ENCODE data around the gene PLCB1.
"Not testable (repeated sequence)": the region's sequence is repeated elsewhere in the genome, so short reads cannot be mapped to it uniquely, and the experiment has no call there.

The PLCB1 gene

GRCh38 chr20:8339349-8339748 lies 207.3 kb downstream of the PLCB1 start:
- H3K27ac Mint-ChIP-seq = no peak overlapping the region
- H3K36me3 Mint-ChIP-seq (ENCODE audit: low read depth) = no peaks in the 10 kb centered on the region
- H3K9me3 Mint-ChIP-seq = no peaks in the 10 kb centered on the region
- no peak overlapping the region for H3K4me3 Mint-ChIP-seq
- no peaks in the 10 kb centered on the region for H3K27me3 Mint-ChIP-seq (ENCODE audit: low read depth)
- no peaks in the 10 kb centered on the region for H3K4me1 Mint-ChIP-seq (ENCODE audit: low read depth)

GRCh38 chr20:8342391-8342790 lies 210.3 kb downstream of the PLCB1 start:
- Mint-ChIP-seq H3K27ac (no peak overlapping the region), H3K4me3 (no peak overlapping the region), H3K9me3 (no peaks in the 10 kb centered on the region), H3K27me3 (ENCODE audit: low read depth) (no peaks in the 10 kb centered on the region), H3K36me3 (ENCODE audit: low read depth) (no peaks in the 10 kb centered on the region), H3K4me1 (ENCODE audit: low read depth) (no peaks in the 10 kb centered on the region)

- no peaks in the 10 kb centered on the region for H3K9me3 Mint-ChIP-seq
- H3K36me3 Mint-ChIP-seq (ENCODE audit: low read depth) = no peaks in the 10 kb centered on the region
- no peak overlapping the region for H3K4me3 Mint-ChIP-seq
- H3K27me3 Mint-ChIP-seq (ENCODE audit: low read depth) = no peaks in the 10 kb centered on the region
- no peak overlapping the region for H3K27ac Mint-ChIP-seq
- no peaks in the 10 kb centered on the region for H3K4me1 Mint-ChIP-seq (ENCODE audit: low read depth)
Observed at GRCh38 chr20:8344106-8344505, 212.0 kb downstream of the PLCB1 start.

- Mint-ChIP-seq H3K27me3 (ENCODE audit: low read depth) (no peaks in the 10 kb centered on the region), H3K9me3 (peaks cover 3% of the 10 kb centered on the region), H3K4me3 (no peak overlapping the region), H3K4me1 (ENCODE audit: low read depth) (no peaks in the 10 kb centered on the region), H3K36me3 (ENCODE audit: low read depth) (no peaks in the 10 kb centered on the region), H3K27ac (no peak overlapping the region)
Observed at GRCh38 chr20:8344631-8345030, 212.6 kb downstream of the PLCB1 start.

GRCh38 chr20:8346700-8347270 lies 214.7 kb downstream of the PLCB1 start:
- Mint-ChIP-seq H3K27me3 (ENCODE audit: low read depth) (no peaks in the 10 kb centered on the region), H3K4me1 (ENCODE audit: low read depth) (no peaks in the 10 kb centered on the region), H3K4me3 (no peak overlapping the region), H3K36me3 (ENCODE audit: low read depth) (no peaks in the 10 kb centered on the region), H3K27ac (no peak overlapping the region), H3K9me3 (peaks cover 5% of the 10 kb centered on the region)

GRCh38 chr20:8350225-8350624 lies 218.2 kb downstream of the PLCB1 start:
- H3K27ac Mint-ChIP-seq; H3K4me3 Mint-ChIP-seq; H3K4me1 Mint-ChIP-seq (ENCODE audit: low read depth): not testable (repeated sequence)

GRCh38 chr20:8352486-8352885 lies 220.4 kb downstream of the PLCB1 start:
- no peak overlapping the region for H3K4me3 Mint-ChIP-seq
- no peaks in the 10 kb centered on the region for H3K27me3 Mint-ChIP-seq (ENCODE audit: low read depth)
- H3K9me3 Mint-ChIP-seq = peaks cover 5% of the 10 kb centered on the region
- H3K36me3 Mint-ChIP-seq (ENCODE audit: low read depth) = no peaks in the 10 kb centered on the region
- no peaks in the 10 kb centered on the region for H3K4me1 Mint-ChIP-seq (ENCODE audit: low read depth)
- H3K27ac Mint-ChIP-seq = no peak overlapping the region

More at GRCh38 chr20:8350225-8350624, 218.2 kb downstream of the PLCB1 start:
- H3K36me3 Mint-ChIP-seq (ENCODE audit: low read depth); H3K27me3 Mint-ChIP-seq (ENCODE audit: low read depth); H3K9me3 Mint-ChIP-seq: not testable (repeated sequence)

- H3K27ac Mint-ChIP-seq = no peak overlapping the region
- no peak overlapping the region for H3K4me3 Mint-ChIP-seq
- H3K4me1 Mint-ChIP-seq (ENCODE audit: low read depth) = no peaks in the 10 kb centered on the region
- peaks cover 5% of the 10 kb centered on the region for H3K9me3 Mint-ChIP-seq
- H3K36me3 Mint-ChIP-seq (ENCODE audit: low read depth) = no peaks in the 10 kb centered on the region
- H3K27me3 Mint-ChIP-seq (ENCODE audit: low read depth) = no peaks in the 10 kb centered on the region
Observed at GRCh38 chr20:8353512-8353911, 221.4 kb downstream of the PLCB1 start.

GRCh38 chr20:8355453-8355852 lies 223.4 kb downstream of the PLCB1 start:
- Mint-ChIP-seq H3K4me1 (ENCODE audit: low read depth) (no peaks in the 10 kb centered on the region), H3K4me3 (no peak overlapping the region), H3K27me3 (ENCODE audit: low read depth) (no peaks in the 10 kb centered on the region), H3K27ac (no peak overlapping the region), H3K9me3 (no peaks in the 10 kb centered on the region), H3K36me3 (ENCODE audit: low read depth) (no peaks in the 10 kb centered on the region)

GRCh38 chr20:8356806-8357205 lies 224.7 kb downstream of the PLCB1 start:
- H3K27ac Mint-ChIP-seq = no peak overlapping the region
- no peaks in the 10 kb centered on the region for H3K36me3 Mint-ChIP-seq (ENCODE audit: low read depth)
- H3K4me3 Mint-ChIP-seq = no peak overlapping the region
- no peaks in the 10 kb centered on the region for H3K27me3 Mint-ChIP-seq (ENCODE audit: low read depth)
- H3K9me3 Mint-ChIP-seq = no peaks in the 10 kb centered on the region
- H3K4me1 Mint-ChIP-seq (ENCODE audit: low read depth) = no peaks in the 10 kb centered on the region

GRCh38 chr20:8357703-8358102 lies 225.6 kb downstream of the PLCB1 start:
- H3K27ac Mint-ChIP-seq = no peak overlapping the region
- no peaks in the 10 kb centered on the region for H3K36me3 Mint-ChIP-seq (ENCODE audit: low read depth)
- no peaks in the 10 kb centered on the region for H3K4me1 Mint-ChIP-seq (ENCODE audit: low read depth)
- H3K9me3 Mint-ChIP-seq = no peaks in the 10 kb centered on the region
- no peaks in the 10 kb centered on the region for H3K27me3 Mint-ChIP-seq (ENCODE audit: low read depth)
- no peak overlapping the region for H3K4me3 Mint-ChIP-seq

- no peaks in the 10 kb centered on the region for H3K4me1 Mint-ChIP-seq (ENCODE audit: low read depth)
- H3K27ac Mint-ChIP-seq = no peak overlapping the region
- H3K9me3 Mint-ChIP-seq = no peaks in the 10 kb centered on the region
- no peak overlapping the region for H3K4me3 Mint-ChIP-seq
- no peaks in the 10 kb centered on the region for H3K36me3 Mint-ChIP-seq (ENCODE audit: low read depth)
- peaks cover 3% of the 10 kb centered on the region for H3K27me3 Mint-ChIP-seq (ENCODE audit: low read depth)
Observed at GRCh38 chr20:8360035-8360434, 228.0 kb downstream of the PLCB1 start.

GRCh38 chr20:8361006-8361652 lies 229.1 kb downstream of the PLCB1 start:
- Mint-ChIP-seq H3K27me3 (ENCODE audit: low read depth) (peaks cover 6% of the 10 kb centered on the region), H3K9me3 (no peaks in the 10 kb centered on the region), H3K4me1 (ENCODE audit: low read depth) (no peaks in the 10 kb centered on the region), H3K36me3 (ENCODE audit: low read depth) (no peaks in the 10 kb centered on the region), H3K27ac (no peak overlapping the region), H3K4me3 (no peak overlapping the region)

GRCh38 chr20:8361779-8362178 lies 229.7 kb downstream of the PLCB1 start:
- H3K36me3 Mint-ChIP-seq (ENCODE audit: low read depth) = no peaks in the 10 kb centered on the region
- H3K4me3 Mint-ChIP-seq = no peak overlapping the region
- peaks cover 6% of the 10 kb centered on the region for H3K27me3 Mint-ChIP-seq (ENCODE audit: low read depth)
- H3K4me1 Mint-ChIP-seq (ENCODE audit: low read depth) = no peaks in the 10 kb centered on the region
- no peaks in the 10 kb centered on the region for H3K9me3 Mint-ChIP-seq
- H3K27ac Mint-ChIP-seq = no peak overlapping the region

- Mint-ChIP-seq H3K27me3 (ENCODE audit: low read depth) (peaks cover 6% of the 10 kb centered on the region), H3K27ac (no peak overlapping the region), H3K36me3 (ENCODE audit: low read depth) (no peaks in the 10 kb centered on the region), H3K9me3 (no peaks in the 10 kb centered on the region), H3K4me1 (ENCODE audit: low read depth) (no peaks in the 10 kb centered on the region), H3K4me3 (no peak overlapping the region)
Observed at GRCh38 chr20:8362457-8362856, 230.4 kb downstream of the PLCB1 start.
